A172 (cell line): Measurements from ENCODE around the gene PALM3. TPM values are rescaled to one million over a fixed set of nuclear protein-coding genes. Genes with fewer than 3 reads are reported as not detected.
"Not testable (repeated sequence)": the region's sequence is repeated elsewhere in the genome, so short reads cannot be mapped to it uniquely, and the experiment has no call there.

Experiments
- DNase-seq: peaks from one replicate; pipeline ENCODE4 v3.0.0-alpha.2; 2015; ENCODE audit warnings: low spot score
- total RNA-seq: library from RNA; depleted of rRNA; stranded (reverse); fragments of >200 nt; shearing (Covaris generic); gene quantifications from 2 replicates; pipeline ENCODE4 v1.2.3, GENCODE V29; 2014

The PALM3 gene
- total RNA-seq, 1 experiment from 2014 or later = 6.2 TPM

DNA sequence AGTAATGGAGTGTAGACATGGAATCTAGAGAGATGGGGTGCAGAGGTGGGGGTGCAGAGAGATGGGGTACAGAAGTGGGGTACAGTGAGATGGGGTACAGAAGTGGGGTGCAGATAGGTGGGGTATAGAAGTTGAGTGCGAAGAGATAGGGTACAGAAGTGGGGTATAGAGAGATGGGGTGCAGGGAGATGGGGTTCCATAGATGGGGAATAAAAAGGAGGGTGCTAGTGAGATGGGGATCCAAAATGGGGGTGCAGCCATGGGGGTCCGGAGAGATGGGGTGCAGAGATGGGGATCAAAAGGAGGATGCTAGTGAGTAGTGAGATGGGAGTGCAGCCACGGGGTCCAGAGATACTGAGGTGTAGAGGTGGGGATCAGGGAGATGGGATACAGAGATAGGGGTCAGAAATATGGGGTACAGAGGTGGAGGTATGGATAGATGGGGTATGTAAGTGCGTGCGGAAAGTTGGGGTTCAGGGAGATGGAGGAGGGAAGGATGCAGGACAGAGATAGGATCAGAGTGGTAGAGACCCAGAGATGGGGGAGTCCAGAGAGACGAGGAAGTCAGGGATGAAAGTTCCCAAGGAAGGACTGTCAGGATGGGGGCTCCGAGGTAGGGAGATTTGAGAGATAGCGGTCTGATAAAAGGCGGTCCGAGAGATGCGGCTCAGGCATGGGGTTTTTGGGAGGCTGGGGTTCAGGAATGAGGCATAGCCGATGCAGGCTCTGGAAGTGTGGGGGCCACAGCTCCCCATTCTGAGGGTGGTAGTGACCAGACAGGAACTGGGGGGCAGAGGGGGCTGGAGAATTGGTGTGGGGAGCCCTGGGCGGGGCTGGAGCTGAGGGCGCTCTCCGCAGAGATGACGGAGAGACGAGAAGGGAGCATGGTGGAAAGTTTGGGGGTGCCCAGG, 3.4 kb downstream of the PALM3 start:
- no peak for DNase-seq

DNA sequence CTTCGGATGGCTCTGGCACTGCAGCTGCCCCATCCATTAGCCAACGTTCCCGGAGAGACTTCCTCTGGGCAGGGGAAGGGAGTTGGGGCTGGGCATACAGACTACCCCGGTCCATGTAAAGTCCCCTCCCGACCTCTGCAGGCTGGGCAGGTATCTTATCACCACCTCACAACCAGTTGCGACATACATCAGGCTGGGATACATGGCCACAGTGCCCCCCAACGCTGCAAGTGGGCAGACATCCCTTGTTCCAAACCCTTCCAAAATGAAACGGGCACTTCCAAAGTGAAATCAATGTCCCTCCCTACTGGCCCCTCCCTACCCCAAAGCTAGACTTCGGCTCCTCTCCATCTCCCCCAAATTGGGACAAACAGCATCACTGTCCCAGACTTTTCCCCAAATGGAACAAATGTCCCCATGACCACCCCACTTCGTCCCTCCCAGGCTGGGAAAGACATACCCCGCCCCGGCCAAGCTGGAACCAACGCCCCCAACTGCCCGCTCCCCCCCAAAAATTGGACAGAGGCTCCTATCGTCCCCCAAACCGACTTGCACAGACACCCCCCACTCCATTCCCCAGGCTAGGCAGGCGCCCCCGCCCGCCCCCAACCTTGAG, 5.0 kb downstream of the PALM3 start:
- no peak for DNase-seq

DNA sequence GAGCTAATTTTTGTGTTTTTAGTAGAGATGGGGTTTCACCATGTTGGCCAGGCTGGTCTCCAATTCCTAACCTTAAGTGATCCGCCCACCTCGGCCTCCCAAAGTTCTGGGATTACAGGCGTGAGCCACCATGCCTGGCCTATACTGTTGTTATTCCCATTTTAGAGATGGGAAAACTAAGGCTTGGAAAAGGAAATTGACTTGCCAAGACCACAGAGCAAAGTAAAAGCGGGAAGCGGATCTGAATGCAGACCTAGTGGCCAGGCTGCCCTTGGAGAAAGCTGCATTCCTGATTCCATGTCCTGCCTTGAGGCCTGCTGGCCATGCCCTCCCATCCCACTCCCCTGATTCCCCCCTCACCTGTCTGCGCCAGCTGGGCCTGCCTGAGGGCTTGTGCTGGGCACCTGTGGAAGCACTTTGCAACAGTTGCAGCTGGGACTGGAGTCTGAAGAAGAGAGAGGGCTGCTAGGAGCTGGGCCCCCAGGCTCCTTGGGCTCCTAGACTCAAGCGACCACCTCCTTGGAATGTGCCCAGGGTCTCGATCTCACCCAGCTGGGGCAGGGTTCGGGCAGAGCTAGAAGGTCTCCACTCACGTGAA, 5.7 kb downstream of the PALM3 start:
- no peak for DNase-seq

DNA sequence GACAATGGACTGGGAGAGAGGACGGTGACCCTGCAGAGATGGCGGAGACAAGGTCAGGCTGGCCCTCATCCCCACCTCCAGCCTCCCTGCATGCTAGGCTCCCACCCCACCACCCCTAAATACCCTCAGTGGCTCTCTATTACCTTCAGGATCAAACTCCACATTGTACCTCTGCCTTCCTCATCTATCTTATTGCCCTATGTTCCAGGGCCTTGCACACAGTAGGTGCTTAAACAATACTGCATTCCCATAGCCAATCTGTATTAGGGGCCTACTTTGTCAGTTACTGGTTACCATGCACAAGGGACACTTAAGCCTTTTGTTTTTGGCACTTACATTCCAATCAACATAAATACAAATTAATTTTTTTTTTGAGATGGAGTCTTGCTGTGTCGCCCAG, 6.5 kb downstream of the PALM3 start:
- no peak for DNase-seq

DNA sequence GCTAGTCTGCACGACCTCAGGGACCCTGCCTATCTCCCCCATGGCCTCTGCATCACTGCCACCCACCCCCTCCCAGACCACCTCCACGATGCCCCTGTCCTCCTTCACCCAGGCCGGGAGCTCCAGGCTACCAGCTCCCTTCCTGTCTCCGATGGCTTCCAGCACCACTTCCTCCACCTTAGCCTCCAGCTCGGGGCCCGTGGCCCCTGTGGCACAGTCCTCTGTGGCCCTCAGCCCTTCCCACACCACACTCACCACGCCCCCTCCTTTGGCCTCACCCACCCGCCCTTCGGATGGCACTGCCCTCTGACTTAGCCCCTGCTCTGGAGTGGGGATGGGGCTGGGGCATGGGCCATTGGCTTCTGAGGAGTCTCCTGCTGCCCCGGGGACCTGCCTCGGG, 7.2 kb downstream of the PALM3 start:
- DNase-seq = no peak

DNA sequence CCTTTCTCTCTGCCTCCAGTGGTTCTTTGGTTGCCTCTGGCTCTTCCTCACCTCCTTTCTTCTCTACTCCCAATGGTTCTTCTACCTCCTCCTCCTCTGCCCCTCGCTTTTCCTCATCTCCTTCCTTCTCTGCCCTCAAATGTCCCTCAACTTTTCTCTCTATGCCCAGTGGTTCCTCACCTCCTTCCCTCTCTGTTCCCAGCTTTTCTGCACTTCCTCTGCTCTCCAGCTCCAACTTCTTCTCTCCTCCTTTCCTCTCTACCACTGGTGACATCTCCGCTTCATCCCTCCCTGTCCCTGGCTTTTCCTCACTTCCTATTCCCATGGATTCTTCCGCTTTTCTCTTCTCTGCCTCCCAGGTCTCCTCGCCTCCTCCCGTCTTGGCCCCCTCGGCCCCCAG, 7.8 kb downstream of the PALM3 start:
- no peak for DNase-seq

DNA sequence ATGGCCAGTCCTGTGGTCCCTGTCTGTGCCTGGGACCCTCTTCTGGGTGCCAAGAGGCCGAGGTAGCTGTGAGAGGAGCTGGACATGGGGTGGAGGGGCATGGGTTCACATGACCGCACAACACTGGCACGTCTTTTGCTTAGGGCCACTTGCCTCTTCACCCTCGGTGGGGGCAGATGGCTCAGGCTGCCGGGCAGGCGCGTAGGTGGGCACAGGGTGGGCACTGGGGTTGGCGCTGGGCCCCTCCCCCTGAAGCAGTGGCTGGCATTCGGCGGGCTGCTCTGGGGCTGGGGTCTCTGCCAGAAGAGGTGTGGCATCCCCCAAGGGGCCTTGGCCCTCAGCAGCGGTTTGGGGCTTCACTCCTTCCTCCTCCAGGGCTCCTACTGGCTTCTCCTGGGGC, 8.4 kb downstream of the PALM3 start:
- no peak for DNase-seq

- no peak for DNase-seq
Observed at GRCh38 chr19:14053032-14053431, 8.8 kb downstream of the PALM3 start.

DNA sequence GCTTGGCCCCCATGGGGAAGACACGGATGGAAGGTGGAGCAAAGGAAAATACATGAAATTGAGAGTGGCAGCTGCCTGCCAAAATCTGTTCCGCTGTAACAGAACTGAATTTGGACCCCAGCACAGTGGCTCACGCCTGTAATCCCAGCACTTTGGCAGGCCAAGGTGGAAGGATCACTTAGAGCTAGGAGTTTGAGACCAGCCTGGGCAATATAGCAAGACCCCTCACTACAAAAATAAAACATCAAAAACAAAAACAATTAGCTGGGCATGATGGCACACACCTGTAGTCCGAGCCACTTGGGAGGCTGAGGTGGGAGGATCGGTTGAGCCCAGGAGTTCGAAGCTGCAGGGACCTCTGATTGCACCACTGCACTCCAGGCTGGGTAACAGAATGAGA, 9.4 kb downstream of the PALM3 start:
- DNase-seq = no peak

DNA sequence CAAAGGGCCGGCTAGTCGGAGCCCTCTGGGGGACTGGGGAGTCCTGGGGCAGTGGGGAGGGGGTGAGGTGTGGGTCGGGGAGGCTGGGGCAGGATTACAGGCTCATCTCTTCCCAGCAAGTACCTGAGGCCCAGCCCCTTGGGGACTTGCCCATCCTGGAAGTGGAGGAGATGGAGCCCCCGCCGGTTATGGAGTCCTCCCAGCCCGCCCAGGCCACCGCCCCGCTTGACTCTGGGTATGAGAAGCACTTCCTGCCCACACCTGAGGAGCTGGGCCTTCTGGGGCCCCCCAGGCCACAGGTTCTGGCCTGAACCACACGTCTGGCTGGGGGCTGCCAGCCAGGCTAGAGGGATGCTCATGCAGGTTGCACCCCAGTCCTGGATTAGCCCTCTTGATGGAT, 9.9 kb downstream of the PALM3 start:
- DNase-seq = no peak

GRCh38 chr19:14050961-14051360, 10.9 kb downstream of the PALM3 start:
- not testable (repeated sequence) for DNase-seq

DNA sequence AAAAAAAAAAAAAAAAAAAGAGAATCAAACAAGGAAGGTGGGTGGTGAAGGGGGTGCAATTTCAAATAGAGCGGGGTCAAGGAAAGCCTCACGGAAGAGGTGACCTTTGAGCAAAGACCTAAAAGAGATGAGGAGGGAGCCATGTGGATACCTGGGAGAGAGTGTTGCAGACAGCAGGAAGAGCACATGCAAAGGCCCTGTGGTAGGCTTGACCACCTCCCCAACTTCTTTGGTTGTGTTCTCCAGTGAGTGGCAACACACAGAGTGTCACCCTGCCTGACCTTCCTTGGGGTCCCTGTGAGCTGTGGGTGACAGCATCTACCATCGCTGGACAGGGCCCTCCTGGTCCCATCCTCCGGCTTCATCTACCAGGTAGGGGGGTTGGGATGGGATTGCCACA, 11.4 kb downstream of the PALM3 start:
- DNase-seq = no peak

DNA sequence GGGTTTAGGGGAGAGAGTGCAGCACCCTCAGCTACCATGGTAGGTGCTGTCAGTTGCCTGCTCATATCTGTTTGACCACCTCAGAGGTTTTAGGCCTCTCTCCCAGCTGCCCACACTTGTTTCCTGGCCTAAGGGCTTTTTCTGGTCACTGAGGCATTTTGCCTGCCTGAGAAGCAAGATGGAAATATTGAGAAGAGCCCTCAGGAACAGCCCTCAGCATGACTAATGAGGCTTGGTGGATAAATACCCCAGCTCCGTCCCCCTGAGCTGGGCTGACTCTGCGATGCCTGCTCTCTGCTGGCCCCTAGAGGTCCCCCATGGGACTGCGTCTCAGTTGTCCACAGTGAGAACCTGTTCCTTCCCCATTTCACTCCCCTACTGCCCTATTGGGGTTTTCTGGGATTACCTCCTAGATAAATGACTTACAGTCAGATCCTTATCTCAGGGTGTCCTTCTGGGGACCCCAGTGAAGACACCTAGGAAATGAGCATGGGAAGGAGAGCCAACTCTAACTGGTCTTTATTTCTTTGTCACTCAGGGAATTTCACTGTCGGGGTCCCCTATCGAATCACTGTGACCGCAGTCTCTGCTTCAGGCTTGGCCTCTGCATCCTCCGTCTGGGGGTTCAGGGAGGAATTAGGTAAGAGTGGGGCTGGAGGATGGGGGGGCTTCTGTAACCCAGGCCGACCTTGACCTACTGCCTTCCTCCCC, 13.3 kb downstream of the PALM3 start:
- peak; percentile 35 for DNase-seq

- not testable (repeated sequence) for DNase-seq
Observed at GRCh38 chr19:14047866-14048265, 14.0 kb downstream of the PALM3 start.

- peak; percentile 66 for DNase-seq
Observed at GRCh38 chr19:14042659-14043608, 18.9 kb downstream of the PALM3 start.

- DNase-seq = no peak
Observed at GRCh38 chr19:14039181-14039580, 22.7 kb downstream of the PALM3 start.

- no peak for DNase-seq
Observed at GRCh38 chr19:14035706-14036105, 26.2 kb downstream of the PALM3 start.

DNA sequence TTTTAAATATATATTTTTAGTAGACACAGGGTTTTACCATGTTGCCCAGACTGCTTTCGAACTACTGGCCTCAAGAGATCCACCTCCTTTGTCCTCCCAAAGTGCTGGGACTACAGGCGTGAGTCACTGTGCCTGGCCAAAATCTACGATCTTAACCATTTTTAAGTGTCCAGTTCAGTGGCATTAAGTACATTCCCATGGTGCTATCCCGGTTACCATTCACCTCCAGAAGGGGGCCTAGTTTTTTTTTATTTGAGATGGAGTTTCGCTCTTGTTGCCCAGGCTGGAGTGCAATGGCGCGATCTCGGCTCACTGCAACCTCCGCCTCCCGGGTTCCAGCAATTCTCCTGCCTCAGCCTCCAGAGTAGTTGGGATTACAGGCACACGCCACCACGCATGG, 26.7 kb downstream of the PALM3 start:
- DNase-seq = not testable (repeated sequence)

- DNase-seq = no peak
Observed at GRCh38 chr19:14033946-14034345, 27.9 kb downstream of the PALM3 start.

- peak; percentile 49 for DNase-seq
Observed at GRCh38 chr19:14031719-14032480, 30.0 kb downstream of the PALM3 start, which contains the start of gene IL27RA. TSS of gene IL27RA (plus strand) at chr19:14031762. CDS start at chr19:14031873, 111 bp downstream.
